ENCODE results near the gene EI24.

EI24 gene

GRCh38 chr11:125579811-125580210, 10.5 kb downstream of the EI24 start:
- DNase-seq (ENCODE audit: low read depth), result no peak

DNA sequence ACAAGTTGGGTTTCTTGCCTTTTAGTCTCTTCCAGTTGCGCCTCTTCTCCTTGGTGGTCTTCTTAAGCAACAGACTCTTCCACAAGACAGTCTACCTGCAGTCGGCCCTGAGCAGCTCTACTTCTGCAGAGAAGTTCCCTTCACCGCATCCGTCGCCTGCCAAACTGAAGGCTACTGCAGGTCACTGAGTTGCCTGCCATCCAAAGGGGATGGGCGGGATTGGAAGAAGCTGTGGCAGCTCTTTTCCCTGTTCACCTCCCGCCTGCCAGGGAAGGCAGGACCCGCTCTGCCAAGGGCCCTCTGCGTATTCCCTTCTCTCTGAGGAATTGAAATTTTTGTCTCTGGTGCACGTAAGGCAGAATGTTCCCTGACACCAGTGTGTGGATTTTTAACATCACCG, 14.2 kb downstream of the EI24 start:
- no peak for DNase-seq (ENCODE audit: low read depth)

DNA sequence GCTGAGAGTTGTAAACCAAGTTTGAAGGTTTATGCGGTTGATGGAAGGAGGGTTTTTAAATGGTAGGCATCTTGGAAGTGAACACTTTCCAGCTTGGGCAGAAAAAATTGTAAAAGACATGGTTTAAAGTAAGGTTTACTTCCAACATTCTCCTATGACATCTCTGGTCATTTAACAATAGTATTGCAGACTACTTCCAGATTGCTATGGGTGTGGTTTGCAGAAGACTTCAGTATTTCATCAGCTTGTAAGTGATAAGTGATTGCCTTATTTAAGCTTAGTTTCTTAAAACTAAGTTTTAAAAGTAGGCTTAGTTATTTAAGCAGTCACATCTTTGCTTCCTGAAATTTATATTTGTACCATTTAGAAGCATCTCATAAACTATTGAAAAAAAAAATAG, 16.2 kb downstream of the EI24 start:
- DNase-seq (ENCODE audit: low read depth), result no peak

- no peak for DNase-seq (ENCODE audit: low read depth)
Measured at GRCh38 chr11:125586623-125587022, 17.3 kb downstream of the EI24 start.

DNA sequence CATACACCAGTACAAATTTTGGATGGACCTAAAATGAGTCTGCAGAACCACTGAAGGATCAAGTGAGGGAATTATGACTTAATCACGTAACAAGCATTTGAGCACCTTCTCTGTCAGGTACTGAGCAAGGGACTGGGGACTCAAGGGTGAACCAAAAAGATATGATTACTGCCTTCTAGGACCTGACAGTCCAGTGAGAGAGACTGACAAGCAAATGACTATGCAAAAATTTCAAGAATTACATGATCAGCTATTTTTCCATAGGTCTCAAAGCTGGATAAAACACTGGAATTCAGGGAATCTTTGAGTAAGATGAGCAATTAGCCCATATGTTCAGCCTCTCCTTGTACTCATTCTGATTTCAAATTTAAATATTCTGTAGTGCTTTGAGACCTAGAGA, 18.2 kb downstream of the EI24 start:
- no peak for DNase-seq (ENCODE audit: low read depth)

GRCh38 chr11:125588505-125588904, 19.2 kb downstream of the EI24 start:
- DNase-seq (ENCODE audit: low read depth), result no peak

DNA sequence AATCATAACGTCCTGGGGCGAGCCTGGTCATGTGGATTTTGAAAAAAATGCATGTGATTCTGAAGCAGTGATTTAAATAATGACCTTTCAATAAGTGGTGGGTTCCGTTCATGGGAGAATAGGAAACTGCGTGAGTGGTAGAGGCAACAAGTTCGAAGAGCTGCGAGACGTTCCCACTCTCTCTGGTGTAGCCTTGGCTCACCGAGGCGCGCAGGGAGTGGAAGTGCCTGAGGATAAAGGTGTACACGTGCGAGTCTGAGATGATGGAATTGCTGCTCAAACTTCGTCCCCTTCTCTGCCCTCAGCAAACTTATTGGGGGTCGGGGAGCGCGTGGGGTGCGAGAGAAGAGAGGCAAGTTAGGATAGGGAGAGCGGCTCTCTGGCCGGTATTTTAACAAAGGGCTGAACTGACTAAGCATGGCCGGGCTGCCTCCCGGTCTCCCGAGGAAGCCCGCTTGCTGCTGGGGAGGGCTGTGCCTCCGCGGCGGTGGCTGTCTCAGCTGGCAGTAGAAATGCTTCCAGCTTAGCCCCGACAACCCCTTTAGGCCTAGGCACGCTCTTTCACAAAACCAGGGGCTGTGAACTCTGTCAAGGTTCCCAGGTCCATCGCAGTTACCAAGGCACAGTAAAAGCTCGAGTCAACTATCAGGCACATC, 22.5 kb downstream of the EI24 start:
- peak; percentile 21 for DNase-seq (ENCODE audit: low read depth)

DNA sequence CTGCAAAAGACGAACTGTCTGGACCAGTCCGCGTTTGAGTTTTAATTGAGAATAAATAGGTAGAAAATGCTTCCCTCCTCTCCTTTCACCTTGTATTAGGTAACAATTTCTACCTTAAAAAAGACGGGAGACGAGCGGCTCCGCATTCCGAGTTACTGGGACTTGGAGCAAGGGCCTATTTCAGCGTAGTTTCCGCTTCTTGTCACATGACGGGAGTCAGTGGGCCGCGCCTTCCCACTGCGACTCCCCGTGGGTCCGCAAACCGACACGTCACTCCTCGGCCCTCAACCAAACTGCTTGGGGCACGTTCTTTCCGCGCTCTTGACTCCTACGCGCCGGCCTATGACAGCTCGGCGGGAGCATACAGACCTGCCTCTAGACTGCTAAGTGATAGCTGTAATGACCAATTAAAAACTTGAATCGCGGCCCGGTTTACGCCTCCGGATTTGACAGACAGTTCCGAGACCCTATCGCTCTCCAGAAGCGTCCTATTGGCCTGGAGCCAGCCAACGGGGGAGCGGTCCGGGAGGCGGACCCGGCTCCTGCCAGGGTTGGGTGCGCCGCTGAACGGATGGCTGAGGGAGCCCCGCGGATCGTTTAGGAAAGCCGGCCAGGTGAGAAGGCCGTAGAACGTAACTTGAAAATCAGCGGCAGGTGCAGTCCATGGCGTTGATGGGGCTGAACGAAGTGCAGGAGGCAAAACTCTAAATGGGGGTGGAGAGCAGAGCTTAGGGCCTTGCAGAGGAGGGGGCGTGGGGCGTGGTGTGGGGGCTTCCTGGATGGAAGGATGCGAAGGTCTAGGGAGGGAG, 23.2 kb downstream of the EI24 start, which contains the start of gene STT3A:
Gene STT3A, plus strand, starts transcription at position 548 of the 809 bp plus-strand sequence. CDS start 3,064 bp downstream, outside the sequence.
- DNase-seq (ENCODE audit: low read depth), result peak; percentile 100

DNA sequence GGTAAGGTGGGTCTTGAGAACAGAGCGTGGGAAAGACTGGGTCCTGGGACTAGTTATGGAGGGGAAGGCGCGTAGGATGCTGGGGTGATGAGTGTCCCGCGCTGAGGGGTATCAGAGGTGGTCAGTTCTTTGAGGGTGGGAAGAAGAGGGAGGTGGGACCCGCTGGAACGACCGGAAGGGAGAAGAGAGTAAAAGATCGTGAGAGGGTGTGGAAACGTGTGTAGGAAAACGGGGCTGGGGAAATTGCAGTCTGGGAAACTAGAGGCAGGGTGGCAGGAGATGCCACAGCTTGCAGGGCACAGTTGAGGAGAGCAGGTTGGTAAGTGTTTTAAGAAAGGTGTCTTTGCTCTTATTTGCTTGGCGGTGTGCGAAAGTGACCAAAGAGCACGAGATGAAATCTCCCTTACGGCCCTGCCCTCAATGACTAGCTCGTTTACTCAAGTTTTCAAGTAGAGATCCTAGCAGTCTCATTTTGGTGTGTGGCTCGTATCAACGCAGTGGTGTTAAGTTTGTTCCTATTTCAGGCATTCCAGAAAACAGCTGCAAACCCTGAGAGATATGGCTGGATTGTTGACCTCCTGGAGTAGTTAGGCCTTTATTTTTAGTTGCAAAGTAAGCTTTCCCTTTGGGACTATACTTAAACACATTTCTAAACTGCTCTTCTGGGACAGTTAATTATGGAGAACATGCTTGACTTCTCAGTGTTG, 24.0 kb downstream of the EI24 start:
- DNase-seq (ENCODE audit: low read depth), result no peak

- DNase-seq (ENCODE audit: low read depth), result no peak
Measured at GRCh38 chr11:125594958-125595357, 25.7 kb downstream of the EI24 start.

- DNase-seq (ENCODE audit: low read depth), result no peak
Measured at GRCh38 chr11:125600663-125601062, 31.4 kb downstream of the EI24 start.

- DNase-seq (ENCODE audit: low read depth), result no peak
Measured at GRCh38 chr11:125603207-125603606, 33.9 kb downstream of the EI24 start.

GRCh38 chr11:125605417-125605816, 36.1 kb downstream of the EI24 start:
- DNase-seq (ENCODE audit: low read depth), result no peak

DNA sequence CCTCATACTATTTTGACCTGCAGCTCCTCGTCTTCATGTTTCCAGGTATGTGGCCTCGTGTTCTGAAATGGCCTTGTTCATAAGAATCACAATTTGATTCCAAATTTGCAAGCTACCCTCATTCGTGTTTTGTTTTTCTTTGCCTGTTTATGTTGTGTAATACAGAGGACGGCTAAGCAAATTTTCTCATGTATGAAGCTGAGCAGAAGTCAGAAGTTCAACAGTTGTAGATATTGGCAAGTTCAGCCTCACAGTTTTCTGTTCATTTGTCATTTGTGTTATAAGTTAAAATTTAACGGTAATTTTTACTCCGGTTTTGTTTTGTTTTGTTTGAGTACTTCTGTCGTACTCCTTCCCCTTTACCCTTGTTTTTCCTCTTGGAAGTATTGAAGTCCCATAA, 40.3 kb downstream of the EI24 start:
- no peak for DNase-seq (ENCODE audit: low read depth)

- DNase-seq (ENCODE audit: low read depth), result no peak
Measured at GRCh38 chr11:125618383-125618782, 49.1 kb downstream of the EI24 start.

GRCh38 chr11:125621995-125622394, 52.7 kb downstream of the EI24 start:
- DNase-seq (ENCODE audit: low read depth), result no peak

- DNase-seq (ENCODE audit: low read depth), result no peak
Measured at GRCh38 chr11:125623064-125623463, 53.8 kb downstream of the EI24 start.

DNA sequence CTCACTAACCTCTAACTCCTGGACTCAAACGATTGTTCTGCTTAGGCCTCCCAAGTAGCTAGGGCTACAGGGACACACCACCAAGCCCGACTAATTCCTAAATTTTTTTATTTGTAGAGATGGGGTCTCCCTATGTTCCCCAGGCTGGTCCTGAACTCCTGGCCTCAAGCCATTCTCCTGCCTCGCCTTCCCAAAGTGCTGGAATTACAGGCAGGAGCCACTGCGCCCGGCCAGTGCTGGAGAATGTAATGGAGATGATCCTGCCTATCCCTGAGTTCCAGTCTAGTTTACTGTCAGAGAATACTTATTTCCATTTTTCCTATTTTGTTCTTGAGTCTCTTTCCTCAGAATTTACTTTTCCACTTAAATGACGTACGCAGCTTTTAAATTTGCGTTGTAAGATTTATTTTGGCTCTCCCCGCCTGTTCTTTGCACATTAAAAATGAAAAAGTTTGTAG, 55.5 kb downstream of the EI24 start, which contains the start of gene CHEK1:
Gene CHEK1, plus strand, starts transcription at position 408 of the 458 bp plus-strand sequence. CDS start 1,606 bp downstream, outside the sequence.
- no peak for DNase-seq (ENCODE audit: low read depth)

DNA sequence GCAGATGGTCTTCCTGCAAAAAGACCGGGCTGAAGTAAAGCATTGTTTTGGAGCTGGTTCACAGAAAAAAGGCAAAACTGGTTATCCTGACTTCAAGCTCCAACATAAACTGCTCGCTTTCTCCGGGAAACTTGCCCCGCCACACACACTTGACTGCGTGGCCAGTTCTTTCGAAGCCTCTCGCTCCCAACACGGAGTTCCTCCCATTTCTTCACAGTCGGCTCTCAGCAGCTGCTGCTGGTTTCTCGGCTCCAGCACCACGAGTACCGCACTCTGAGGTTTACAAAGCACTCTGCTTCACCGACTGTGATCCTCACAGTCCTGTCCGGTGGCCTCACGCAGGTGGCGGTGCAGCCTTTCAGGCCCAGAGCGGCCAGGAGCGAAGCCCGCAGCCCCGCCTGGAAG, 56.0 kb downstream of the EI24 start:
- DNase-seq (ENCODE audit: low read depth), result no peak

DNA sequence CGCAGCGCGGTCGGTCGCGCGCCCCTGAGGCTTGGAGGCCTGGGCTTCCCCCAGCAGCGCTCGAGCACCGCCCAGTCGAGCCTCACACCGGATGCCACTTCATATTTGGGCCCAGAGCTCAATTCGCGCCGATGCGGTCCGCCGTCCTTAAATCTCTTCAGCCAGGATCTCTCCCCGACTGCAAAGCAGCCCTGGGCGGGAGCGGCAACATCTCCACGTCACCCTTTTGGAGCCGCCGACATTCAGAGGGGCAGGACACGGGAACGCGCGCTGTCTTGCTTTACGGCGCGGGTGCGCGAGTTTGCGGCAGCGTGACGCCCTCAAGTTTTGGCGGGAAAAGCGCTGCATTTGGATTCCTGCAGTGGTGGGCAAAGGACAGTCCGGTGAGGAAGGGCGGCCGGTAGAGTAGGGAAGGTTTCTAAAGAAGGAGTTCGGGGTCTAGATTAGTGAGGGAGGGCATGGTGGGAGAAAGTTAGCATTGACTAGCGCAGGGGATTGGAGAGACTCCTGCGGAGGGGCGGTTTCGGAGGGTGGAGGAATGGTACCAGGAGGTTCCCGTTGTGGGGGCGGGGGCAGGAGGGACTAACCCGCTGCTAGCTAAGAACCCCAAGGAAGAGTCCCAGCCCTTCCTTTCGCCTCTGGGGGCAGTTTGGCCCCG, 56.5 kb downstream of the EI24 start:
- peak; percentile 78 for DNase-seq (ENCODE audit: low read depth)

DNA sequence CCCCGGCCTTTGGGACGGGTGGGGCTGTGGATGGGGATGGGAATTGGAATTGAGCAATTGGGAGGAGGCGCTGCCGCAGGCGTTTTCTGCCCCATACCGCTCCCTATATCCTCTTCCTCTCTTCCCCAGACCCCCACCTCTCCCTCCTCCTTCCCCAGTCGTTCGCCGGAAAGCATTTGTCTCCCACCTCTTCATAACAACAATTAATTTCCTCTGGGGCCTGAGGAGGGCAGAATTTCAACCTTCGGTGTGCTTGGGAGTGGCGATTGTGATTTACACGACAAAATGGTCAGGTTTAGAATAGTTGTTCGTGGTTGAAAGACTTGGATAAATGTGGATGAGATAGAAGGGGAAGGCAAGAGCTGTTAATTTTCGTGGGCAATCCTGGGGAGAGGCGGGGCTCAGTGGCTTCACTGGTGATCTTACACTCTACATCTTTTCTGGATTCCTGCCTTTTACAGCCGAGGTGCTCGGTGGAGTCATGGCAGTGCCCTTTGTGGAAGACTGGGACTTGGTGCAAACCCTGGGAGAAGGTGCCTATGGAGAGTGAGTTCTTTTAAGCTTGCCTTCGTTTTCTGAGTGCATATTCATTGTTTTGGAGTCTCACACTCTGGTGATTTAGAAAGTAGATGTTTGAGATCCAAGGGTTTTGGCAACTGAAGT, 57.1 kb downstream of the EI24 start:
- no peak for DNase-seq (ENCODE audit: low read depth)
